D721Med (cell line): ENCODE data around the gene ARSB.
"Not testable (repeated sequence)": the region's sequence is repeated elsewhere in the genome, so short reads cannot be mapped to it uniquely, and the experiment has no call there.

Experiments used
- DNase-seq: peaks from one replicate; pipeline ENCODE4 v3.0.0; 2011; ENCODE audit warnings: low spot score; ENCODE audit not compliant: insufficient read length
- FAIRE-seq: peaks from 2 replicates; lab custom pipeline; 2011; peaks lifted over from hg19 to GRCh38; lab: Jason Lieb, UNC
- CTCF ChIP-seq: IDR thresholded peaks from 2 replicates; pipeline ENCODE4 v1.5.1; 2012; ENCODE audit warnings: mild to moderate bottlenecking, control low read depth; ENCODE audit not compliant: insufficient read depth; ENCODE audit errors: missing control alignments

The ARSB gene

DNA sequence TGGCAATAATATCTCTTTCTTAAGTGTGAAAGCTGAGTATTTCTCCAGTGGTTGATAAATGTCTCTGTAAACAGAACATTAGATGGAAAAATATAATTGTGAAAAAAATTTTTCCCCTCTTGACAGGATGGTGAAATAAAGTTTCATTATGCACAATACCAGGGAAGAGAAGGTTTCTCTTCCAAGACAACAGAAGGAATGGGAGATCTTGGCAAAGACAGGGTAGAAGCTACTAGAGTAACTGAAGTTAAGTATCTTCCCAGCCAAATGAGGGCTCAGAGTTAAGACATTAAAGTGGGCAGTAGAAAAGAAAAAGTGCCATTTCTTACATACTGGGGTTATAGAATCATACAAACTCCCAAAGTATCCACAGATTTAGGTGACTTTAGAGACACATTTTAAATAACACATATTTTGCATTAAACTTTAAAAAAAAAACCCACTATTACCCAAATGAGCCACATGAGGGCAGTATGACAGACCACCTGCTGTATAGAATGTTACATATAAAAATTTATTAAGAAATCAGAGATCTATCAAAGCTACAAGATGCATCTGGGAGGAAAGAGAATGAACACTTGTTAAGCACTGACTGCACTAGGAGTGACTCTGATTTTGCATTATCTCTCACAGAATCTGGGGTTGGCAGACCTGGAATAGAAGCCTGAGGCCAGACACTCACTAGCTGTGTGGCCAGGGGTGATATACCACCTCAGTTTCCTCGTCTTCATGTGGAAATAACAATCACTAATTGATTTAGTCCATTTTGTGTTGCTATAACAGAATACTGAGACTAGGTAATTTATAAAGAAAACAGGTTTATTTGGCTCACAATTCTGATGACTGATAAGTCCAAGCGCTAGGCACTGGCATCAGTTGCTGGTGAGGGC is 98.5 kb downstream of the ARSB start:
- no peak for DNase-seq
- TF ChIP-seq CTCF: peak; percentile 55
- no peak for FAIRE-seq

GRCh38 chr5:78881884-78882283 is 103.2 kb downstream of the ARSB start:
- no peak for TF ChIP-seq CTCF
- DNase-seq (no peak), FAIRE-seq (no peak)

DNA sequence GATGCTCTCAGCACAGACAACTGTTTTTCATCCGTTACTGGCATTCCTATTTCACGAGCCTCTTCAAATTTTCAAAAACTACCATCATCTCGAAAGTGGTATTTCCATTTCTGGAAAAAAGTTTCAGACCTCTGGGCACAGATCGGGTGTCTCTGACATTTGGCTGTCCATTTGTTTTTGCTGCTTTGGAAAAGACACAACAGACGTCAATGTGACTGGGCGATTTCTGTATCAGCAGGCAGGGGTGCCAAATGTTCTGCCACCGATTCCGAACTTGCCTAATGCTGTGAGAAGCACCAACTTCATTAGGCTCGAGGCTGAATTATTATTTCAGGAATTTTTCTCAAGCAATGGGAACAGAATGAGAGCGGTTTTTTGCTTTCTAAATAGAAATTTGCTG is 105.6 kb downstream of the ARSB start:
- no peak for TF ChIP-seq CTCF
- DNase-seq (no peak), FAIRE-seq (no peak)

DNA sequence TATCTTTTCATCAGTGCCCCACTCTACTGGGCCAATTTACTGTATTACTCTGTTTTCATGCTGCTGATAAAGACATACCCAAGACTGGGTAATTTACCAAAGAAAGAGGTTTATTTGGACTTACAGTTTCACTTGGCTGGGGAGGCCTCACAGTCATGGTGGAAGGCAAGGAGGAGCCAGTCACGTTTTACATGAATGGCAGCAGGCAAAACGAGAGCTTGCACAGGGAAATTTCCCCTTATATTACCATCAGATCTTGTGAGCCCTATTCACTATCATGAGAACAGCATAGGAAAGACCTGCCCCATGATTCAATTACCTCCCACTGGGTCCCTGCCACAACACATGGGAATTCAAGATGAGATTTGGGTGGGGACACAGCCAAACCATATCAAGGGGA is 119.0 kb downstream of the ARSB start:
- not testable (repeated sequence) for FAIRE-seq

DNA sequence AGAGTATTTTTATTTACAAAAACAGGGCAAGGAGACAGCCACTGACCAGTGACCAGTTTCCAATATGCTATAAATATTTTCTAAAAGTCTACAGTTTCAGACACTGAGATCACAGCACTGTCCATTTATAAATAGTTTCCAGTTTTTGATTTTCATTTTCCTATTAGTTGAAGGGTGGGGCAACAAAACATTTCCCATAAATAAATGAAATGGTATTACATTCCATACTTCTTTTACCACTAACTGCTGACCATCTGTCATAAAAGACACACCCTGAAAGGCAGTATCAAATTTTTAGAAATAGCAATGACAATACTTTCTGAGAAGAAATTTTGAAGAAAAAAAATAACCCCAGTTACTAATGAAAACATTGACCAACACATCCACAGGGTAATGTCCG is 126.7 kb downstream of the ARSB start:
- FAIRE-seq: no peak
- no peak for TF ChIP-seq CTCF
- no peak for DNase-seq

More for the DNA sequence above, 119.0 kb downstream of the ARSB start:
- DNase-seq: not testable (repeated sequence)

DNA sequence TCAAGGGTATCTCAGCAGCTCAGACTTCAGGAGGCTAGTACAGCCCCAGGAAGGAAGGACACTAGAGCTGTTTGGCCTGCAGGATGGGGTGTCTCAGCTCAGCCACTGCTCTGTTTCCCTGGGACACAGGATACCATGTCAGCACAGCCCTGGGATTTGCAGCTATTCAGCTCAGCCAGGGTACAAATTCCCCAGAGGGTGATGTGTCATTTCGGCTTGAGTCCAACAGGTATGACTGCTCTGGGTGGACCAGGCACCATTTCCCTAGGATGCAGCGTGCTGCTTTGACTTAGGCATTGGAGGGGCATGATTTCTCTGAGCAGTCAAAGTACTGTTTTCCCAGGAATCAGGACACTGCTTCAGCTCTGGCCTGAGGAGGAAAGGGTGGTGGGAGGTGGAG is 130.1 kb downstream of the ARSB start:
- DNase-seq (no peak), FAIRE-seq (no peak)
- no peak for TF ChIP-seq CTCF

- FAIRE-seq, DNase-seq: not testable (repeated sequence)
These were observed 133.2 kb downstream of the ARSB start for GRCh38 chr5:78851891-78852290.

GRCh38 chr5:78845470-78845869 is 139.6 kb downstream of the ARSB start:
- FAIRE-seq (no peak), DNase-seq (no peak)
- no peak for TF ChIP-seq CTCF
